Endodermal cell (in vitro differentiated cells): ENCODE results near the gene MICALL1. TPM values are rescaled to one million over a fixed set of nuclear protein-coding genes. Genes with fewer than 3 reads are reported as not detected.

Experiments used
- DNase-seq: peaks from one replicate; pipeline ENCODE4 v3.0.0-alpha.2; 2017
- H3K27ac ChIP-seq: 2 replicates; pipeline ENCODE4 v1.5.1; 2013; ENCODE audit warnings: mild to moderate bottlenecking, low read depth, low read length, moderate library complexity
- H3K27me3 ChIP-seq: 2 replicates; pipeline ENCODE4 v1.6.1; 2013; ENCODE audit warnings: mild to moderate bottlenecking, low read length, moderate library complexity; ENCODE audit not compliant: insufficient read depth, control insufficient read depth, poor library complexity, severe bottlenecking
- H3K36me3 ChIP-seq: 2 replicates; pipeline ENCODE4 v1.7.0; 2013; ENCODE audit warnings: mild to moderate bottlenecking, low read length, moderate library complexity; ENCODE audit not compliant: control insufficient read depth, insufficient read depth
- H3K4me1 ChIP-seq: one replicate; pipeline ENCODE4 v1.7.0; 2013; ENCODE audit warnings: low read length; ENCODE audit not compliant: control insufficient read depth, insufficient read depth
- H3K4me3 ChIP-seq: 2 replicates; pipeline ENCODE4 v1.5.1; 2013; ENCODE audit warnings: mild to moderate bottlenecking, low read length, moderate library complexity
- H3K9ac ChIP-seq: 2 replicates; pipeline ENCODE4 v1.6.1; 2013; ENCODE audit warnings: mild to moderate bottlenecking, low read length, moderate library complexity; ENCODE audit not compliant: poor library complexity, severe bottlenecking; ENCODE audit errors: extremely low read depth
- H3K9me3 ChIP-seq: 2 replicates; pipeline ENCODE4 v1.6.1; 2013; ENCODE audit warnings: mild to moderate bottlenecking, low read length, moderate library complexity; ENCODE audit not compliant: control insufficient read depth
- H3K27ac Mint-ChIP-seq: 2 replicates; pipeline ENCODE4 v1.8.0; 2020; ENCODE audit warnings: mixed read lengths
- H3K27me3 Mint-ChIP-seq: 2 replicates; pipeline ENCODE4 v1.8.0; 2021; ENCODE audit warnings: mild to moderate bottlenecking, mixed read lengths; ENCODE audit not compliant: insufficient read depth
- H3K36me3 Mint-ChIP-seq: 2 replicates; pipeline ENCODE4 v1.8.0; 2020; ENCODE audit warnings: low read depth, mixed read lengths
- H3K4me1 Mint-ChIP-seq: 2 replicates; pipeline ENCODE4 v1.8.0; 2020; ENCODE audit warnings: mixed read lengths
- H3K4me3 Mint-ChIP-seq: 2 replicates; pipeline ENCODE4 v1.8.0; 2020; ENCODE audit warnings: mild to moderate bottlenecking, moderate library complexity, mixed read lengths
- H3K9me3 Mint-ChIP-seq: 2 replicates; pipeline ENCODE4 v1.8.0; 2020; ENCODE audit warnings: mild to moderate bottlenecking, mixed read lengths
- CTCF ChIP-seq: fragments of 200-600 bp; sonication (generic); conservative IDR thresholded peaks from 2 replicates; pipeline ENCODE4 v1.5.0; 2021; ENCODE audit warnings: antibody characterized with exemption, mild to moderate bottlenecking
- WGBS, 2 experiments: methylation state at CpG; one replicate each; pipeline versions ENCODE4 v1.1.5 to v1.1.7; 2013; ENCODE audit warnings: missing lambda C conversion rate in 2 of 2, mixed read lengths in 1 of 2; ENCODE audit not compliant: insufficient coverage in 1 of 2, insufficient read length in 1 of 2; 5-methylcytosine and 5-hydroxymethylcytosine counted together
- total RNA-seq, 2 donors: library from RNA; stranded (reverse); fragmentation: NEBNext Ultra II Directional in 1 of 2; extraction: Animal tissue kit (Norgen Biotek cat#: 25700) in 1 of 2; gene quantifications; 2 replicates in 1 of 2; 3 replicates in 1 of 2; pipeline ENCODE4 v1.2.1, GENCODE V29; 2021

Gene MICALL1
- total RNA-seq, 2 donors from 2014 or later, result 33.5 to 36.6 TPM

- H3K4me1 ChIP-seq, result peaks cover 31% of the 10 kb centered on the region
- Mint-ChIP-seq H3K27ac (peak overlapping the region; percentile 45), H3K4me1 (peaks cover 39% of the 10 kb centered on the region), H3K36me3 (peaks cover 29% of the 10 kb centered on the region), H3K27me3 (no peaks in the 10 kb centered on the region), H3K9me3 (no peaks in the 10 kb centered on the region), H3K4me3 (no peak overlapping the region)
- H3K27ac ChIP-seq, result no peak overlapping the region
- peaks cover 41% of the 10 kb centered on the region for H3K36me3 ChIP-seq
- H3K4me3 ChIP-seq, result no peak overlapping the region
- H3K9ac ChIP-seq, result no peak overlapping the region
- 92% methylated on average over 5 to 7 of the region's 7 CpGs for WGBS, 2 experiments
- H3K27me3 ChIP-seq, result no peaks in the 10 kb centered on the region
- H3K9me3 ChIP-seq, result no peaks in the 10 kb centered on the region
- no peak for DNase-seq
- TF ChIP-seq CTCF, result no peak
Observed at GRCh38 chr22:37892566-37893335, 13.3 kb upstream of the MICALL1 start.

- H3K4me3 Mint-ChIP-seq, result no peak overlapping the region
- H3K27me3 Mint-ChIP-seq, result no peaks in the 10 kb centered on the region
- H3K9ac ChIP-seq, result no peak overlapping the region
- H3K4me3 ChIP-seq, result no peak overlapping the region
- peak overlapping the region; percentile 4 for H3K27ac ChIP-seq
- H3K9me3 ChIP-seq, result no peaks in the 10 kb centered on the region
- H3K9me3 Mint-ChIP-seq, result no peaks in the 10 kb centered on the region
- no peaks in the 10 kb centered on the region for H3K27me3 ChIP-seq
- peak overlapping the region; percentile 81 for H3K27ac Mint-ChIP-seq
- peaks cover 20% of the 10 kb centered on the region for H3K36me3 Mint-ChIP-seq
- H3K4me1 ChIP-seq, result peaks cover 39% of the 10 kb centered on the region
- DNase-seq, result peak; percentile 61
- H3K36me3 ChIP-seq, result peaks cover 32% of the 10 kb centered on the region
- WGBS, 2 experiments, result 87 to 100% methylated on average over 3 to 5 of the region's 5 CpGs
- H3K4me1 Mint-ChIP-seq, result peaks cover 46% of the 10 kb centered on the region
- TF ChIP-seq CTCF, result no peak
Observed at GRCh38 chr22:37893583-37893983, 12.5 kb upstream of the MICALL1 start.

GRCh38 chr22:37894939-37895670 is 11.0 kb upstream of the MICALL1 start:
- Mint-ChIP-seq H3K4me1 (peaks cover 50% of the 10 kb centered on the region), H3K27me3 (no peaks in the 10 kb centered on the region), H3K9me3 (no peaks in the 10 kb centered on the region), H3K4me3 (no peak overlapping the region), H3K36me3 (peaks cover 6% of the 10 kb centered on the region), H3K27ac (peak overlapping the region; percentile 99)
- peak overlapping the region; percentile 67 for H3K9ac ChIP-seq
- no peaks in the 10 kb centered on the region for H3K9me3 ChIP-seq
- peak overlapping the region; percentile 78 for H3K27ac ChIP-seq
- WGBS, 2 experiments, result 46 to 59% methylated on average over 4 to 8 of the region's 8 CpGs
- DNase-seq, result peak; percentile 86
- no peak for TF ChIP-seq CTCF
- H3K4me1 ChIP-seq, result peaks cover 43% of the 10 kb centered on the region
- H3K27me3 ChIP-seq, result no peaks in the 10 kb centered on the region
- peaks cover 17% of the 10 kb centered on the region for H3K36me3 ChIP-seq
- peak overlapping the region; percentile 34 for H3K4me3 ChIP-seq
